SU-DHL-6 (cell line): ENCODE measurements around the gene NFYC.

ENCODE experiments used
- CTCF ChIP-seq: fragments of 200-600 bp; sonication (generic); IDR thresholded peaks from one replicate; pipeline ENCODE4 v1.5.1; 2017; ENCODE audit warnings: antibody characterized with exemption, mild to moderate bottlenecking, low read length, moderate library complexity; ENCODE audit not compliant: insufficient read depth, poor library complexity, severe bottlenecking
- EZH2phosphoT487 ChIP-seq: fragments of 200-600 bp; sonication (generic), shearing (Covaris generic); conservative IDR thresholded peaks from 2 replicates; pipeline ENCODE4 v1.6.1; 2018; ENCODE audit warnings: mild to moderate bottlenecking, antibody characterized with exemption, low read length, moderate library complexity, mixed read lengths

GRCh38 chr1:40801742-40802077, 110.2 kb downstream of the NFYC start:
- TF ChIP-seq CTCF (no peak), EZH2phosphoT487 (no peak)
